GM21717 (cell line): ENCODE results near the gene KRABD2.
"Not testable (repeated sequence)": the region's sequence is repeated elsewhere in the genome, so short reads cannot be mapped to it uniquely, and the experiment has no call there.

Experiments
- ATAC-seq: cut with Tn5 transposase; IDR thresholded peaks from one replicate; pipeline ENCODE4 v1.9.1; 2021; ENCODE audit warnings: mild to moderate bottlenecking, moderate library complexity; ENCODE audit not compliant: unreplicated experiment

The KRABD2 gene

DNA sequence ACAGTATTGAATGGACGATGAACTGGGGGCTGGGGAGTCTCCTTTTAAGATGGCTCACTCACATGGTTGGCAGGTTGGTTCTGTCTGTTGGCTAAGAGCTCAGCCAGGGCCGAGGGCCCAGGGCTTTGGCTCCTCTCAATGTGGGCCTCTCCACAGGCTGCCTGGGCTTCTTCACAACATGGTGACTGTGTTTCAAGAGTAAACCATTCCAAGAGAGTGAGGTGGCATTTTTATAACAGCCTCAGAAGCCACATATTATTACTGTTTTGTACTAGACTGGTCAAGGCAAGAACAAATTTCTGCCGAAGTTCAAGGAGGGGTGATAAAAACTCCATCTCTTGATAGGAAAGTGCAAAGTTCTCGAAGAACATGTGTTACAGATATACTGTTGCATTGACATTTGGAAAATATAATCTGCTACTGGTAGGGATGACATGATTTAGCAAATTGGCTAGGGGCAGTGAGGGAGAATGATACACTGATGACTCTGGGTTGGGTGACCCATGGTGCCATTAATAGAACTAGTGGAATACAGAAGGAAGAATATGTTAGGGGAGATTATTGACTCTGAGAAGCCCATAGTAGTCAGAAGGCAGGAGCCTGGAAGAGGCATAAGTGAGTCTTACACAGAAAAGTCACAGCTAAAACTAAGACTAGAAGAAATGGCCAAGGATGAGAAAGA is 13.7 kb downstream of the KRABD2 start:
- ATAC-seq = no peak

DNA sequence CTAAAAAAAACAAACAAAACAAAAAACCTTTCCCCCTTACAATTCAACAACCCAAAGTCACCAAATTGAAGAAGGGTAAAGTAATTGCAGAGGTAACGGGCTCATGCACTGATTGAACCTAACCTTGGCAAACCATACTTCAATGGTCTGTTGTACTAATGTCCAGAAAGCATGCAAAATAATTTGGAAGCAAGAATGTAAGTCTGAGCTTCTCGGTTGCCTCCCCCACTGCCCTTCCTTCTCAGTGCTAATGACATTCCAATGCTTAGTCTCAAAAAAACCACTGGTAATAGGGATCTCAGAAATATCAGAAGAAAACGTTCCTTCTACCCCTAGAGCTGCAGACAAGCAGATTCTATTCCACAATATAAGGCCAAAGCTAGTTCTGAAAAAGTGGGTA is 15.8 kb downstream of the KRABD2 start:
- no peak for ATAC-seq

DNA sequence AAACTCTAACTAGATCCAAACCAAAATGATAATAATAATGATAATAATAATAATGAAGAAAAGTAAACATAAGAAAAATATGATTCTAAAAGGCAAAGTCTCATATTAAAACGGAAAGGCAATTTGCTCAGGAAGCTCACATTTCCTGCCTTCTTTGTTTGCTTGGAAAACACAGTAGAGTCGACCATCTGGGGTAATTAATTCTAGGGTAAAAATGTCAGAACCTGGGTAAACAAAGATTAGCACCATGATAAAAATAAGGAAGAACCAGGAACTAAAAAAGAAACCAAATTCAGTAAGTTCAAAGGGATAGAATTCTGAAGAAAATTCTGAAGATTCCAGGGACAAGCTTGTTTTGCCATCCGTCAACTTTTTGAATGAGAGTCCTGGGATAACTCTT is 16.2 kb downstream of the KRABD2 start:
- no peak for ATAC-seq

DNA sequence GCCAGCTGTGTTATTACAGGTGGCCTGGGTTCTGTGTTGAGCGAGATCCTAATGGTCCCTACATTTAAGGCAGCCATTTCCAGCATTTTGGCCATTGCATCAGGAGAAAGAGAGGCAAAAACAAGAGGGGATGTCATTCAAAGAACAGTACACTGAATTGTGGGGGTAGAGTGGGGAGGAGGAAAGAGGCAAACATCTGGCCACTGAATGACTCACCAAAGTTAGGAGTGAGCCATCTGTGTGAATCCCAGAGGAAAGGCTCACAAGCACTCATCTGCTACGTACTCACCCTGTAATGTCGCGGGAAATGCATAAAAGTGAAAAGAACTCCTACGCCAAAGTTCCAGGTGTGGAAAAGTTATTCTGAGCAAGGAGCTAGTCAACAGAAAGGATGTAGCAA is 16.7 kb downstream of the KRABD2 start:
- ATAC-seq = no peak

DNA sequence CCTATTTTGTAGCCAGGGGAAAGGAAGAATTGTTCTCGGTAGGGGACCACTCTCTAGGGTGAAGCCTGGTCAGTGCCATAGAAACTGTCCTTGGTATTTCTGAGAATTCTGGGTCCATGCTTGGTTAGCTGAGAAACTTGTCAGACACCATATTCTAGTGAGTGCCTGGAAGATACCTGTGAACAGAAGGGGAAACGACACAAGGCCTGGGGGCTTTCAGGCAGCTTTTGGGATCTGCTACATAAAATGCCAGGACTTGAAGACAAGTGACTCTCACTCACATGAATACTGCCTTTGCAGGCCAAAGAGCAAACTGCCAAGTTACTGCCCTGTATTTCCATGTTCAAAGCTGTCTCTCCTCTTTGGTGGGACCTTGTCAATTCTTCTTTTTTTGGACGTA is 18.6 kb downstream of the KRABD2 start:
- no peak for ATAC-seq

DNA sequence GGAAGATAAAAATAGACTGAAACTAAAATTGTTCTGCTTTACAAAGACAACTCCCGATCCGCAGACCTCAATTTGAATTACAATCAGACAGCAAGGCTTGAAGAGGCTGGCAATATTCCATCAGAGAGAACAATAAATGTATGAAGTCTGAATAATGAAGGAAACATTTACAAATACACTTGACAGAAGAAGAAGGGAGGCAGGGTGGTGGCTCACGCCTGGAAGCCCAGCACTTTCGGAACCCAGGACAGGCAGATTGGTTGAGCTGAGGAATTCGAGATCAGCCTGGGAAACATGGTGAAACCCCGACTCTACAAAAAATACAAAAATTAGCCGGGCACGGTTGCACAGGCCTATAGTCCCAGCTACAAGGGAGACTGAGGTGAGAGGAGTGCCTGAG is 22.3 kb downstream of the KRABD2 start:
- ATAC-seq = no peak

DNA sequence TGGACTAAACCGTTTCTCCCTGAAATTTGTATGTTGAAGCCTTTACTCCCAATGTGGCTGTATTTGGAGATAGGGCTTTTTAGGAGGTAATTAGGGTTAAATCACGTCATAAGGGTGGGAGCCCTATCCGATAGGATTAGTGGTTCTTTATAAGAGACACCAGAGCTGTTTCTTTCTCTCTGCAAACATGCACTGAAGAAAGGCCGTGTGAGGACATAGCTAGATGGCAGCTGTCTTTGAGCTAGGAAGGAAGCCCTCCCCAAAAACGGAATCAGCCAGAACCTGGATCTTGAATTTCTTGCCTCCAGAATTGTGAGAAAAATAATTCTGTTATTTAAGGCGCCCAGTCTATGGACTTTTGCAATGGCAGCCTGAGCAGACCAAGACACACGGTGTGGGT is 22.8 kb downstream of the KRABD2 start:
- ATAC-seq = no peak

DNA sequence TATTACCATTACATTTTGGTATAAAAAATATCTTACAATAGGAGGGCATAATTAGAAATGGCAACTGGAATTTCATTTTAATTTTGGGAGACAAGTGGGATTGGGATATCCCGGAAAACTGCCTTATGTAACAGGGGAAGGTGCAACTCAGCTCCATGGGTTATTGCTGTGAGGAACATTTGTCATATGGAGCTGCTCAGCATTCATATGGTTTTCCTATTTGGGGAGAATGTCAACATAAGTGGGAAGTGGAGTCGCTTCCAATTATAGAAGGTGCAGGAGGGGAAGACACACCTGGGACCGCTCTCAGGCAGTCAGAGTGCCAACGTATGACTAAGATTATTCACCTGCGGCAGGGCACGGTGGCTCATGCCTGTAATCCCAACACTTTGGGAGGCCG is 26.2 kb downstream of the KRABD2 start:
- no peak for ATAC-seq

DNA sequence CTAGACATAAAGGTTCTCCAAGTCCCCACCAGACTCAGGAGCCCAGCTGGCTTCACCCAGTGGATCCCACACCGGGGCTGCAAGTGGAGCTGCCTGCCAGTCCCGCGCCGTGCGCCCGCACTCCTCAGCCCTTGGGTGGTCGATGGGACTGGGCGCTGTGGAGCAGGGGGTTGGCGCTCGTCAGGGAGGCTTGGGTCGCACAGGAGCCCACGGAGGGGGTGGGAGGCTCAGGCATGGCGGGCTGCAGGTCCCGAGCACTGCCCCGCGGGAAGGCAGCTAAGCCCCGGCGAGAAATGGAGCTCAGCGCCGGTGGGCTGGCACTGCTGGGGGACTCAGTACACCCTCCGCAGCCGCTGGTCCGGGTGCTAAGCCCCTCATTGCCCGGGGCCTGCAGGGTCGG is 29.5 kb downstream of the KRABD2 start:
- not testable (repeated sequence) for ATAC-seq

DNA sequence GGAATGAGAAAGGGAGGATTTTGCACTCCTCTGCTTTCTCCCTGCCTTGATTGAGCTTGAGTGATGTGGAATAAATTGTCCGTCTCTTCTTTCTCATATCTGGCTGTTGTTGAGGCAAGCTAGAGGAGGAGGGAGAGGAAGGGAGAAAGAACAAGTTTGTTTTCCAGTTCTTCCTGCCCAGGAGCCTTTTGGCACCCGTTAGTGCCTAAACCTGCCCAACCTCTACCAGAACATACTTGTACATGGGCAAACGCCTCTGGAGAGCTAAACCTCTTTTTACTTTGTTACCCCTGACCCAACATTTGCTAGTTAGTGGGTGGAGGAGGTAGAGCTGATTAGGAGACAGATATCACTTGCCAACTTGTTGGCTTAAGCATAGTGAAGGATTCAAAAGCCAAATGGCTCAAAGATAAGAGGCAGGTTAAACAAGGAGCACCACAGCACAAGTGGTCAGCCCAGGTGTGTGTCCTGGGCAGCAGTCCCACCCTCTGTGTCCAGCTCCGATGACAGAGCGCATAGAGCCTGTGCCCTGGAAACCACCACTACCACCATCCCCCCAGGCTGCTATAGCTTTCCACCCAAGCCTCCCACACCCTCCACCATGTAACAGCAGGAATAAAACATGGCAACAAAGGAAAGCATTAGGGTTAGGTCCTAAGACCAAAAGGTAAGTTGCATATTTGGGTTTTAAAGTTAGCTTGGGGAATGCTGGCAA is 30.4 kb downstream of the KRABD2 start:
- ATAC-seq = no peak

DNA sequence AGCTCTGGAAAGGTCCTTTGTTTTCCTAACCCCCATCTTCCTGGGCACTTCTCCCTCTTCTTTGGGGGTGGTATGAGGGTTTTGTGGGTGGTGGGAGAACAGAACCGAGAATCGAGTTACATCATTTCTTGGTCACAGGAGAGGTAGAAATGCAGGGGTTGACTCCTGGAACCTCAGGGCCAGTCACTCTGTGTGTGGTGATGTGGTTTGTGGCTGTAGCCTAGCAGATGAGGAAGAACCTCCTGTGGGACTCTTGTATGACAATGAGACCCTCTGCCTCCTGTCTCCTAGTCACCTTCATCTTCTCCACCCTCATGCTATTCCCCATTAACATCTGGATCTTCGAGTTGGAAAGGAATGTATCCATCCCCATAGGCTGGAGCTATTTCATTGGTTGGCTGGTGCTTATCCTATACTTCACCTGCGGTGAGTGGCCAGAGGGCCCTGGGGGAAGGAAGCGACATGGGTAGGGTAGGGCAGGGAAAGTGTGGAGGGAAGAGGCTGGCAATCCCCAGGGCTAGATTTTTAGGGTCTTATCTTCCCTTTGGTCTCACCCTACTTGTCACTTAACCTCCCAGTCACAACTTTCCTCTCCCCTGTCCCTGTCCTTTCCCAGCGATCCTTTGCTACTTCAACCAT is 31.3 kb downstream of the KRABD2 start:
- no peak for ATAC-seq

DNA sequence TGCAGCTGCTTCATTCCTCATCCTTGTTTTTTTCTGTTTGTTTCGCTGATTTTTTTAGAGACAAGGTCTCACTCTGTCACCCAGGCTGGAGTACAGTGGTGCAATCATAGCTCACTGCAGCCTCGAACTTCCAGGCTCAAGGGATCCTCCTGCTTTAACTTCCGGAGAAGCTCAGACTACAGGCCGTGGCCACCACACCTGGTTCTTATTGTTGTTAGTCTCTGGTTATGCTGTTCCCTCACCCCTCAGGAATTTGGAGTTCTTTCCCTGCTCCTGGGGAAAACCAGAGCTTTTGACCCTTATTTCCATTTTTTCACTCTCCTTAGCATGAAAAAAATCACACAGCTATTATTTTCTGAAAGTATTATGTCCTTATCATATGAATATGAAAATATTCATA is 35.0 kb downstream of the KRABD2 start:
- no peak for ATAC-seq

DNA sequence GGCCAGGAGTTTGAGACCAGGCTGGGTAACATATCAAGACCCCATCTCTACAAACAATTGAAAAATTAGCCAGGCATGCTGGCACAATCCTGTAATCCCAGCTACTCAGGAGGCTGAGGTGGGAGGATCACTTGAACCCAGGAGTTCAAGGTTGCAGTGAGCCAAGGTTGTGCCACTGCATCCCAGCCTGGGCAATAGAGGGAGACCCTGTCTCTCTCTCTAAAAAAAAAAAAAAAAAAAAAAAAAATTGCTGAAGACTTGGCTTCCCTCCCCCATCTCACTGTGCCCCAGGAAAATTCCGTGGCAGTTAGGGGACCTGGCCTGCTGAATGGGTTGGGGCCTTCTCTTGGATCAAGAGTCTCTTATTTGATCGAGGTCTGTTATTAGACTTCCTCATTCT is 37.0 kb downstream of the KRABD2 start, which contains the start of gene ODF4:
ODF4 (plus strand) TSS at position 301 of the 400 bp plus-strand sequence. CDS start 212 bp downstream, outside the sequence.
- no peak for ATAC-seq

DNA sequence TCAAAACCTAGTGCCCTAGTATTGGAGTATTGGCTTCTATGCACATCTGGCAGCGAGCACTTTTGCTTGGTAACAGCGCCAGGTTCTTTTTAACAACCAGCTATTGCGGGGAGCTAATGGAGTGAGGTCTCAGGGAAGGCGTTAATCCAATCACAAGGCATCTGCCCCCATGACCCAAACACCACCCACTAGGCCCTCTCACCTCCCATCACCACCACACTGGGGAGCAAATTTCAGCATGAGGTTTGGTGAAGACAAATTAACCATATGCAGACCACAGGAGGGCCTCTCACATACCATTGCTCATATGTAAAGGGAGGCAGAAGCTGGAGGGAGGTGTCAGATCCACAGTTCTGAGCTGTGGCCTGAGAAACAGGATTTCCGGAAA is 37.8 kb downstream of the KRABD2 start:
- no peak for ATAC-seq

DNA sequence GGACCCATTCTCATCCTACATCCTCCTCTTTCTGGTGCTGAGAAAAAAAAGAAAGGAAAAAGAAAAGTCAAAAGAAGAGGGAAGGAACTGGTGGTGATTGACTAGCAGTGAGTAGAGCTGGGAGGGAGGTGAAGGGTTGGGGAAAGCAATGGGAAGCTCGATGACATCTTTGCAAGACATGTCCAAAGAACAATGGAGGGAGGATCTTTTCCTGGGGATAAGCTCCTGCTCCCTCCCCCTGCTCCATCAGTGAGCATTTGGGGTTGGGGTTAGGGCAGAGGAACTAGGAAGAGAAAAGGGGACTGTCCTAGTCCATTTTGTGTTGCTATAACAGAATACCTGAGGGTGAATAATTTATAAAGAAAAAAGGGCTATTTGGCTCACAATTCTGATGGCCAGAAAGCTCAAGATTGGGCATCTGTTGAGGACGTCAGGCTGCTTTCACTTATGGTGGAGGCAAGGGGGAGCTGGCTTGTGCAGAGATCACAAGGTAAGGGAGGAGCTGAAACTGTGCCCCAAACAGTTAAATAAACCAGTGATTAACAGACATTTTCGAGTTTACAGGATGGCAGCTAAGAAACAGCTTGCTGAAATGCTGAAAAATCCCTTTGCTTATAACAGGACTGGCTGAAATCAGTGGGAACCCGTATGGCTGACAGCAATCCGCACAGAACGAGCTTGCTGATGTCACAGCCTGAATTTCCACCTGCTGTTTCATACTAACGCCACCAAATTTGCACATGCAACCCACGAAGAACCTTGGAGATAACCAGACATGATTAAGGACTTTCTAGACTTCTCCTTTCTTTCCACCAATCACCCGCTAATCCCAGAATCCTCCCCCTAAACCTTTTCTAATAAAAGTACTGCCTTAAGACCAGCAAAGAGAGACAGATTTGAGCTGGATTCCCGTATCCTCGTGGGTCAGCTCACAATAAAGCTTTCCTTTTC is 38.4 kb downstream of the KRABD2 start:
- no peak for ATAC-seq

DNA sequence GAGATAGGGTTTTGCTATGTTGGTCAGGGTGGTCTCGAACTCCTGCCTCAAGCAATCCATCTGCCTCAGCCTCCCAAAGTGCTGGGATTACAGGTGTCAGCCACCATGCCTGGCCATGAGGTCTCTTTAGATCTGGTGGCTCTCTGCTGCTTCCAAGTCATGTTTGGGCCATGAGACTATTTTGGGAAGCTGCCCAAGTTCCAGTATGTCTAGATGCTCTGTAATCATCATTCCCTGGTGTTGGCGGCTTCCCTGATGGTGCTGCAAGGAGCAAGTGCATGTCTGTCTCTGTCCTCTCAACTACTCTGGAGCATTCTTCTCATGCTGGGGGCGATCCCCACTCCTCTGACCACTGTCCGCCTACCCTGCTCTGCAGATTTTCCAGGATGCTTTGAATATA is 43.2 kb downstream of the KRABD2 start:
- ATAC-seq = no peak

DNA sequence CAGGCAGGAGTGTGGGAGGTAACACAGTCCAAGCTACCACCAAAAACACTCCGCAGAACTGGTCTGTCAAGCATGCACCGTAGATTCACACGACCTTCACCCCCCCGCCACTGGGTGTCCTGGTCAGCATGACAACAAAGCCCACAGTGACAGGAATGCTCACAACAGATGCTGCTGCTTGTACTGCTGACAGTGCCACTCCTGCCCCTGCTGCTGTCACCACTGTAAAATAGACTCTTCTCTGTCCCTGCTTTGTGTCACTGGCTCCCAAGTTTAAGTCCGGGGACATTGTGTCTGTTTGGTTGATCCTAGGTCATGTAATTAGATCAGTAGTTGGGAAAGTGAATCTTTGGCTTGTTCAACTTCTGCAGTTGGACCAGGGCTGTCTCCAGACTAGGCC is 43.8 kb downstream of the KRABD2 start:
- ATAC-seq = no peak

DNA sequence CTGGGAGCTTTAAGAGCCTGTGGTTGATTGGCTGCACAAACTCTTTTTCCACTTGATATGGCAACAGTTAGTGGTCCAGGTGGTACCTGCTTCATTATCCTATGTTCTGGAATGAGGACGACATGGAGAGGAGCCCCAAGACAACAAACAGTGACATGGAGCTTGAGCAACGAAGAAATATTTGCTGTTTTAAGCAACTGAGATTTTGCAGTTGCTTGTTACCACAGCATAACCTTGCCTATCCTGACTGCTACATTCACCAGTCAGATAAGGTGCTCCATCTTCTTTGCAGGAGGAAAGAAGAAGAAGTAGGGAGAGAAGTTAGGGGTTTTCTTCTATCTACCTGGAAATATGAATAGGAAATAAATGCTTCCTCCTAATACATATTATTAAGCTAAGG is 44.4 kb downstream of the KRABD2 start:
- no peak for ATAC-seq

DNA sequence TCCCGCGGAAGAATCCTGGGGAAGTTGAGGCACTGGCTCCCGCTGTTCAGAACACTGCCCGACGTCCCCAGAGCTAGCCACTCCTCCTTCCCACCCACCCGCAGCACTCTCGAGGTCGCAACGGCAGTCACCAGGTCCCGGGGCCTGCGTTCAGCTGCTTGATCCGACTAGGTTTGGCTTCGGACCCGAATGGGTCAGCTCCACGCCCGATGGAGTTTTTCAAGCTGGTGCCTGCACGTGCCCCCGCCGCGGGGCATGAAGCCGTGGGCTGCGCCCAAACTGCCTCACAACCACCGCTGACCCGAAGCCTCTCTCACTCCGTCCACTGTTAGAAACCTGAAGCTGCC is 49.2 kb downstream of the KRABD2 start:
- ATAC-seq = no peak
